HG03571 (cell line): Measurements from ENCODE around the gene CUL7.
A peak's percentile ranks its signal among the peaks of the same experiment; 100 is the strongest.

Experiments used
- ATAC-seq: cut with Tn5 transposase; IDR thresholded peaks from one replicate; pipeline ENCODE4 v1.9.1; 2021; ENCODE audit not compliant: unreplicated experiment

Gene CUL7

DNA sequence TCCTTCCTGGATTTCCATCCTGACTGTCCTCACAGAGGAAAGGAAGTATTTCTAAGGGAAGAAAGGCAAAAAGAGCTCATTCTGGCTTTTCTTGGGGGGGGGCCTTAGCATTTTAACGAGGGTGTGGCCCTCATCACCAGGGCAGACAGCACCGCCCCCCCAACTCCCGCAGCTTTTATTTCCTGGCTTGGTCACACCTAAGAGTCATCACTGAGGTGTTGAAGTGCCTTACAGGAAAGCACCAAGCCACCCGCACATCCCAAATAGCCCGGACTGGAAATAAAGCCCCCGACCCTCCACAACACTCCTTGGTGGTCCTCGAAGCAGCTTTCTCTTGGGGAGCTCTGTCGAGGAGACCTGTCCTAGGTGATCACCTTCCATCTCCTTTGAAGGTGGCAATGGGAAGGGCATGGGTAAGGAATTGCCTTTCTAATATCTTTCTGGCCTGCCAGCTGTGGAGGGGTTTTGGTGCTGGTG lies 23.7 kb upstream of the CUL7 start:
- ATAC-seq = no peak

DNA sequence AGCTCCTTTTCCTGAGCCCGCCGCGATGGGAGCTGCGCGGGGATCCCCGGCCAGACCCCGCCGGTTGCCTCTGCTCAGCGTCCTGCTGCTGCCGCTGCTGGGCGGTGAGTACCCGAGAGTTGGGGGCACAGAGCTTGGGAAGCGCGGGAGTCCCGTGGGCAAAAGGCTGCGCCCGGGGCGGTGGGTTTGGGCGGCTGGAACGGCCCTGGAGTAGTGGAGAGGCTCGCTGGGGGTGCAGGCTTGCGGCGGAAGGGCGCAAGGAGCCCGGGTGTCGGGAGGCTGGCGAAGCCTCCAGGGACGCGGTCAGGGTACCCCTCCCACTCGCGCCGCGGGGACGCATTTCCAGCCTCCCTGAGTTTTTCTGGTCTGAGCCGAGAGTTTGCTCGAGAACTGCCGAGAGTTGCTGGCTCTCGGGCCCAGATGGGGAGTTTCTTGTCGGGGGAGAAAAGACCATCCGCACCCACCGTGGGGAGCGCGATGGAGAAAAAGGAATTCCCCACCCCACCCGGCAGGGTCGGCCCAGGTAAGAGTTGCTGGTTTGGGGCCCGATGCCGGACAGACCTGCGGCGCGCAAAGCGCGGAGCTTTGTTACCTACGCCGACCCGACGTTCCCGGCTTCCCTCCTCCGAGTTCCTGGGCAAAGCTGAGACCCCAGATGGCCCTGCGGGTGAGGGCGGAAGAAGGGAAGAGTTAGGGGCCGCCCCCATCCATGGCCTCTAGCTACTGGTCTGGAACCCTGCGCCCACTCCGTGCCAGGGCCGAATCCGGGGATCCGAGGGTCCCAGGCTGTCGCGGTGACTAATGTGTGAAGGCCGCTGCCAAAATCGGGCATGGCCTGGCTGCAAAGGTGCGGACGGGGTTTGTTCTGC lies 23.0 kb upstream of the CUL7 start:
- ATAC-seq = no peak

DNA sequence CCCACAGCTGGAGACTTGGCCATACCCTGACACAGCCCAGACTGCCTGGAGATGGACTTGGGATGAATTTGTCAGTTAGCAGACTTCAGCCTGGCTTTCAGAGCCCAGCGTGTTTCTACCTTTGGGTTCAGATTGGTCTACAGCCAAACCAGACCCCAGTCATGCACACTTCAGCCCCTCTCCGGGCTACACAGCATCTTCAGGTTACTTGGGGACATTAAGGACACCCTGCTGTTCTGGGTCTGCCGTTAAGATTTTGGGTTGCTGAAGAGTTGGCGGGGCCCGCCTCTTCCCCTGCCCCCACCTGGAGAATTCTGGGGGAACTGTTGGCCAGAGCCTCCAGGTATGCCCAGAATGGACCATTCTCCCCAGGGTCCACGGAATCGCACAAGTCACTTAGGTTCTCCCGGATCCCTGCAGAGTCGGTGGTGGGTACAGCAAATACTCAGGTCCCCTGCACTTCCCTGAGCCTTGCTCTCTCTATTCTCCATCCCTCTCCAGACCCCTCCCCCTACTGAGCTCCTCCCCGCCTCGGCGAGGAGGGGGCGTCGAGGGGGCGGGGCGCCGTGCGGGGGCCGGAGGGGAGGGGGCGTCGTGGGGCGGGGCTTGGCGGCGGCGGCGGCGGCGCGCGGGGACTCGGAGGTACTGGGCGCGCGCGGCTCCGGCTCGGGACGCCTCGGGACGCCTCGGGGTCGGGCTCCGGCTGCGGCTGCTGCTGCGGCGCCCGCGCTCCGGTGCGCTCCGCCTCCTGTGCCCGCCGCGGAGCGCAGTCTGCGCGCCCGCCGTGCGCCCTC lies 22.2 kb upstream of the CUL7 start, which contains the start of gene PTK7:
Gene PTK7, plus strand, starts transcription at position 645 of the 794 bp plus-strand sequence. CDS start 175 bp downstream, outside the sequence.
- ATAC-seq = no peak

- ATAC-seq = no peak
These were observed 21.4 kb upstream of the CUL7 start for GRCh38 chr6:43074847-43075669.

GRCh38 chr6:43070028-43070632 lies 16.5 kb upstream of the CUL7 start:
- no peak for ATAC-seq

DNA sequence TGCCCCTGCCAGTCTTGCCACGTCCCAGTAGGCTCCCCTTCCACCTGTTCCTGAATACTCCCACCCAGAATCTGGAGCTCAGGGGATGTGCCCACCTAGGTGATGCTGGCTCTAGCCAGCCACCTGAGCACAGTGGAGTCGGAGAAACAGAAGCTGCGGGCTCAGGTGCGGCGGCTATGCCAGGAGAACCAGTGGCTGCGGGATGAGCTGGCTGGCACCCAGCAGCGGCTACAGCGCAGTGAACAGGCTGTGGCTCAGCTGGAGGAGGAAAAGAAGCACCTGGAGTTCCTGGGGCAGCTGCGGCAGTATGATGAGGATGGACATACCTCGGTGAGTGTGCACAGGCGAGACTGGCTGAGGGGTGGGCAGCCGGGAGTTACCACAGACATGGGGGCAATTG lies 9.2 kb upstream of the CUL7 start:
- ATAC-seq = no peak

GRCh38 chr6:43061861-43062260 lies 8.2 kb upstream of the CUL7 start:
- ATAC-seq = no peak

DNA sequence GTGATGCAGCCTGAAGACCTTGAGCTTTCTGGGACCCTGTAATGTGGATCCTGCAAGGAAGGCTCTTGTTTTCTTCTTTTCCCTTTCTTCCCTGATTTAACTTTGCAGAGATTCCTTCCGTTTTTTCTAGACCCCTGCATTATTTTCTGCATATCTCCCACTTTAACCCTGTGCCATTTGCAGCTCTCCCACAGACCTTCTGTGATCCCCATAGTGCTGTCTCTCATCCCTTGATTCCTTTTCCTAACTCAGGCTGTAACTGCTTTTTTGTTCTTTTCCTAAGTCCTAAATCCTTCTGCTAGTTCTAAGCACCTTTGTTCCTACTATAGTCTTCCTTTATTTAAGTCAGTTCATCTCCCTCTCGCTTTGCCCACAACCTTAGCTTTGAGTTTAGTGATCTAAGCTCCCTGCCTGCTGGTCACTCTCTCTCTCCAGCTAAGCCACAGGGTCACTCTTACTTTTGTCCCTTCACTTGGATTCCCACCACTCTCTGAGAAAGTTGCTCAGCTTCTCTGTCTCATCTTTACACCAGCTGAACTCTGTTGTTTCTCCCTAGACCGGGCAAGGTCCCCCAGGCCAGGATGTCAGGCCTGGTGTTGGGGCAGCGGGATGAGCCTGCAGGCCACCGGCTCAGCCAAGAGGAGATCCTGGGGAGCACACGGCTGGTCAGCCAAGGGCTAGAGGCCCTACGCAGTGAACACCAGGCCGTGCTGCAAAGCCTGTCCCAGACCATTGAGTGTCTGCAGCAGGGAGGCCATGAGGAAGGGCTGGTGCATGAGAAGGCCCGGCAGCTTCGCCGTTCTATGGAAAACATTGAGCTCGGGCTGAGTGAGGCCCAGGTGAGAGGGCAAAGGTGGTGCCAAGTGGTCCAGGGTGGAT lies 7.3 kb upstream of the CUL7 start:
- ATAC-seq = no peak

DNA sequence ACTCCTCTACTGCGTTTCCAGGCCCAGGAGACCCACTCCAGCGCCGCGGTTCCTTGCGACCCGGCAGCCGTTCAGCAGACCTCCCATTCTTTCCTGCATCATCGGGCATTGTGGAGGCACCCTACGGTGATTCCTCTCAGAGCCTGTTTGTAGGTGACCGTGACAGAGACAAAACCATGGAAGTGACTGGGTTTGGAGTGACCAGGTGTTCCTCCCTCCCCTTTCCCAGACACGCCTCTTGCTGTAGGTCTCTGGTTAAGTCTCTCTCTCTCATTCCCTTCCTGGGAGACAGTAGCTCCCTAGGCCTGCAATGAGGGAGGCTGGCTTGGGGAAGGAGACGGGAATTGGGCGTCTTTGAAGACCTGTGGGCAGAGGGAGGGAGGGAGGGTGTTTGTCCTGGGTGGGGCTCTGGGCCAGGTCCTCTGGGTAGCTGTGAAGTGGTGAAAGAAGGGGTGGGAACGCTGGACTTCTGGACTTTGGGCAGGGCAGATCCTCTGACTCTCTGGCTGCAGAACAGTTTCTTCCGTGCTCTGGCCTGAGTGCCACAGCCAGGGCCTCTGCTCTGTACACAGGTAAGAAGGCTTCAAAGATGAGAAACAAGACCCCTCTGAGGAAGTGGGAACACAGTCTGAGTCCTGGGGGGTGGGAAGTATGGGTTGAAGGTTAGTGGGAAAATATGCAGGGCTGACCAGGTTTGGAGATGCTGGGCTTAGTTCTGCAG lies 6.5 kb upstream of the CUL7 start:
- no peak for ATAC-seq

GRCh38 chr6:43059168-43060033 lies 5.8 kb upstream of the CUL7 start, which contains the start of the genes KLC4 and MRPL2:
TSS of gene KLC4 (plus strand) at chr6:43059631. CDS start at chr6:43061336, 1,705 bp downstream.
TSS of gene MRPL2 (minus strand) at chr6:43059434. CDS start at chr6:43059381, 53 bp downstream.
- peak; percentile 84 for ATAC-seq

DNA sequence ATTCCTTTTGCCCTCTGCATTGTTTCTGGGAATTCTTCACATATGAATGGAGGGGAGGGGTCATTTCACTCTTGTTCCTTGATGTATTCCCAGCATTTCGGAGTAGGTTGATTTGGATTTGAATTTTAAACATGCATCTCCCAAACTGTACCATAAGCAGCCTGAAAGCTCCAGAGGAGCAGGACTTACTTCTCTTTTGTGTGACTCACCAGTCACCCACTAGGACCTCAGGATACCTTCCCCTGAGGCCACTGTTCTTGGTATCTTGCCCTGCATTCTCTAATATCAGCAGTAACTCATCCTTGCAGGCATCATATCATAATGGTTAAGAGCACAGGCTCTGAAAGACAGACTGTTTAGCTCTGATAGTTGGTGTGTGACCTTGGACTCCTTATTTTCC lies 4.9 kb upstream of the CUL7 start:
- ATAC-seq = no peak

DNA sequence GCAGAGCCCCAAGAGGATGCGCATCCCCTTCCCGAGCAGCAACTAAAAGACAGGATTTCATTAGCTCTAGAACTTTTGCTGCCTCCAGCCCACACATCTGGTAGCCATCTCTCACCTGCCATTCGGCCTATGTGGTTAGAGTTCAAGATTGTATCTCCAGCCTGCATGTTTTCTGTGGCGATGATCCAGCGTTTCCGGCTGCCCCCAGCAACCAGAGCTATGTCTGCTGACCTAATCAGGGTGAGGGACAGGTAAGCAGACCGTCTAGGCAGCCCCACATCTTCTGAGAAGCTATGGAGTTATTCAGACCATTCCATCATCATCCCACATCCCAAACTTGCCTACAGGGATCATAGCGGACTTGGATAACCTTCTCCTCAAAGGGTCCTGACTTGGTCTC lies 2.3 kb upstream of the CUL7 start:
- ATAC-seq = no peak

DNA sequence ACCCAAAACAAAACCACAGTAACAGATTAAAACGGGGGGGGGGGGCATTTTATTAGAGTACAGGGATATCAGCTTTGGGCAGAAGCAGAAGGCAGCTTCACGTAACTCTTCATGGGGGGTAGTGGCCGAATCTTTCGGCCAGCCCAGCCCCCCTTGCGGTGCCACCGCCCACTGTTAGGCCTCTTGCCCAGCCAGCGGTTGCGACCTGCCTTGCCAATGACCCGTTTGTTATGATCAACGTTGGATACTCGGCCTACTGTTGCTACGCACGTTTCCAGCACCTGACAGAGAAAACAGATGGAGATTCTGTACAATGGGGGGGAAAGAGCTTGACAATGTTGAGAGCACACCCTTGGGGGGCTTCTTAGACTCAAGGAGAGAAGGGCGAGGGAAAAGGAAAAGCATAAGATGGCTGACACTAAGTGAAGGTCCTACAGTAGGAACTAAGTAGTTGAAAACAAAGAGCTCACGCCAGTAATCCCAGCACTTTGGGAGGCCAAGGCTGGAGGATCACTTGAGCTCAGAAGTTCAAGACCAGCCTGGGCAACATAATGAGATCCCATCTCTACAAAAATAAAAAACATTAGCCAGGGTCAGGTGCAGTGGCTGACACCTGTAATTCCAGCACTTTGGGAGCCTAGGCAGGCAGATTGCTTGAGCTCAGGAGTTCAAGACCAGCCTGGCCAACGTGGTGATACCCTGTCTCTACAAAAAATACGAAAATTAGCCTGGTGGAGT lies 724 bp upstream of the CUL7 start:
- no peak for ATAC-seq

DNA sequence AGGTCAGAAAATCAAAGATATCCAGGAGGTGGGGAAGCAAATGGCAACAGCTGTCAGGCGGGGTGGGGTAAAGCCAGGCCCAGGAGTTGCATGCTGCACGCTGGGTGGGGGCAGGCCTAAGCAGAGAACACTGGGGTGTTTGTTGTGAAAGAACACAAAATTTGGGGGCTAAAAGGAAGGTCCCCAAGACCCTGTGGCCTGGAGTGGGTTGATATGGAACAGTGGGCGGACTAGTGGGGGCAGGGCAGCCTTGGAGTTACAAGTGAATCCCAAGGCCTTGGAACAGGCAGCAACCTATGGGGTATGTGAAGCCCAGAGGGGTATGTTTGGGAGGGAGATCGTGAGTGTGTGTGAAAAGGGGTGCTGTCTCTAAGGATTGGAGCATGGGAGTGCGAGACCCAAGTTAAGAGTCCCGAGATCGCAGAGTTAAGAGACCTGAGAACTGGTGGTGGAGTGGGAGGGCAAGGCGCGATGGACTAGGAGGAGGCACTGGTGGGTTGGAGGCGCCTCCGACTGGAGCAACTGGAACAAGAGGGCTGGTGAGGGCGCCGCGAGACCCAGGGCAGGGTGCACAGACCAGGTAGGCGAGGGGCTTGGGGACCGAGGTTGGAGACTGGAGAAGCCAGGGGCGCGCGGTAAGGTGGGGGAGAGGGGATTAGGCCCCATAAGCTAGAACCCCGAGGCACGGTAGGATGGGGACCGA lies 658 bp downstream of the CUL7 start:
- no peak for ATAC-seq

- ATAC-seq = no peak
These were observed 1.3 kb downstream of the CUL7 start for GRCh38 chr6:43052225-43052841.

DNA sequence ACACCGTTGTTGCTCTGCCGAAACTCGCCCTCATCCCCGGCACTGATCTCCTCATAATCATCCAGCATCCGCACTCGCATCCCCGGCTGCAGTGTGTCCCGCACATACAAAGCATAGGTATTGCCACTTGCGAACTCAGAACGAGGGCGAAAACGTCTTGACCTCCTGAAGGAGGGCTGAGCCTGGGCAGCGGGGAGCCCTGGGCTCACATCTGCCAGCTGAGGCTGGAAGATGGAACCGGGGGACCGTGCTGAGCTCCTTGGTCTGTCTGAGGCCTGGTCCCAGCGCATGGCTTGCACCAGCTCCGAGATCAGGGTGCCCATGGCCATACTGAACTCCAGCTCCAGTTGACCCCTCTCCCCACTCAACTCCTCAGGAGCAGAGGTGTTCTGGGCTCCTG lies 2.7 kb downstream of the CUL7 start:
- ATAC-seq = no peak
